A673 (cell line): ENCODE results near the gene RANGRF. TPM values are rescaled to one million over a fixed set of nuclear protein-coding genes. Genes with fewer than 3 reads are reported as not detected.

Source experiments
- BruUV-seq: library from RNA; stranded (reverse); fragments of 400-500 nt; replicated peaks from 2 replicates; lab custom pipeline; 2021; lab: Mats Ljungman, UMichigan
- CTCF ChIA-PET: fragments of 300-600 bp; sonication (Branson Sonifier 250); formaldehyde crosslinking; loops from one replicate; lab custom pipeline; 2022; ENCODE audit warnings: antibody characterized with exemption; lab: Charles Lee
- POLR2A ChIA-PET: fragments of 300-600 bp; sonication (Branson Sonifier 250); formaldehyde crosslinking; loops from one replicate; lab custom pipeline; 2022; ENCODE audit warnings: antibody characterized with exemption; ENCODE audit not compliant: low non-redundant PET; lab: Charles Lee
- DNase-seq: peaks from one replicate; pipeline ENCODE4 v3.0.0-alpha.2; 2015; ENCODE audit warnings: low spot score
- H3K27ac ChIP-seq: fragments of 200-600 bp; sonication (generic); 2 replicates; pipeline ENCODE4 v1.5.1; 2016; ENCODE audit warnings: mixed run types, low read depth, mild to moderate bottlenecking, mixed read lengths, antibody characterized with exemption, low read length; ENCODE audit not compliant: poor library complexity, severe bottlenecking
- H3K27me3 ChIP-seq: fragments of 200-600 bp; sonication (generic); replicated peaks from 2 replicates; pipeline ENCODE4 v1.6.1; 2017; ENCODE audit warnings: mixed run types, low read depth, mild to moderate bottlenecking, mixed read lengths, antibody characterized with exemption, low read length; ENCODE audit not compliant: insufficient read depth, poor library complexity
- H3K36me3 ChIP-seq: fragments of 200-600 bp; sonication (generic); 2 replicates; pipeline ENCODE4 v1.6.1; 2016; ENCODE audit warnings: mixed run types, mild to moderate bottlenecking, mixed read lengths, antibody characterized with exemption, low read length; ENCODE audit not compliant: insufficient read depth, poor library complexity, severe bottlenecking
- H3K4me1 ChIP-seq: fragments of 200-600 bp; sonication (generic); 2 replicates; pipeline ENCODE4 v1.6.1; 2017; ENCODE audit warnings: mixed run types, mild to moderate bottlenecking, mixed read lengths, antibody characterized with exemption, low read length; ENCODE audit not compliant: insufficient read depth, poor library complexity, severe bottlenecking
- H3K4me3 ChIP-seq: fragments of 200-600 bp; sonication (generic); 2 replicates; pipeline ENCODE4 v1.5.1; 2016; ENCODE audit warnings: low read depth, mixed run types, mild to moderate bottlenecking, mixed read lengths, low read length; ENCODE audit not compliant: poor library complexity, severe bottlenecking
- H3K9me3 ChIP-seq: fragments of 200-600 bp; sonication (generic); 2 replicates; pipeline ENCODE4 v1.6.1; 2016; ENCODE audit warnings: mixed run types, low read depth, mild to moderate bottlenecking, mixed read lengths, antibody characterized with exemption, low read length; ENCODE audit not compliant: poor library complexity, severe bottlenecking
- EZH2 ChIP-seq: fragments of 200-600 bp; sonication (generic); IDR thresholded peaks from 2 replicates; pipeline ENCODE4 v1.6.1; 2017; ENCODE audit warnings: borderline replicate concordance, low read depth, mild to moderate bottlenecking, mixed read lengths, antibody characterized with exemption, low read length; ENCODE audit not compliant: poor library complexity, severe bottlenecking
- intact Hi-C: fragments of 100-400 bp; cut with micrococcal nuclease; formaldehyde crosslinking; loops from one replicate; pipeline ENCODE4 v1.10.0; 2022; ENCODE audit not compliant: unreplicated experiment
- total RNA-seq: library from RNA; stranded (reverse); gene quantifications from 2 replicates; pipeline ENCODE4 v1.2.3, GENCODE V29; 2021
- TF ChIP-seq, protein P1 (sequence below): fragments of 300-800, 200-600 bp; sonication (generic); conservative IDR thresholded peaks from 2 replicates; pipeline ENCODE4 v1.5.1; 2017; ENCODE audit warnings: low read depth, mild to moderate bottlenecking, antibody characterized with exemption, low read length, moderate library complexity, mixed read lengths

The RANGRF gene
- total RNA-seq, 1 experiment from 2014 or later = 26.8 TPM

DNA sequence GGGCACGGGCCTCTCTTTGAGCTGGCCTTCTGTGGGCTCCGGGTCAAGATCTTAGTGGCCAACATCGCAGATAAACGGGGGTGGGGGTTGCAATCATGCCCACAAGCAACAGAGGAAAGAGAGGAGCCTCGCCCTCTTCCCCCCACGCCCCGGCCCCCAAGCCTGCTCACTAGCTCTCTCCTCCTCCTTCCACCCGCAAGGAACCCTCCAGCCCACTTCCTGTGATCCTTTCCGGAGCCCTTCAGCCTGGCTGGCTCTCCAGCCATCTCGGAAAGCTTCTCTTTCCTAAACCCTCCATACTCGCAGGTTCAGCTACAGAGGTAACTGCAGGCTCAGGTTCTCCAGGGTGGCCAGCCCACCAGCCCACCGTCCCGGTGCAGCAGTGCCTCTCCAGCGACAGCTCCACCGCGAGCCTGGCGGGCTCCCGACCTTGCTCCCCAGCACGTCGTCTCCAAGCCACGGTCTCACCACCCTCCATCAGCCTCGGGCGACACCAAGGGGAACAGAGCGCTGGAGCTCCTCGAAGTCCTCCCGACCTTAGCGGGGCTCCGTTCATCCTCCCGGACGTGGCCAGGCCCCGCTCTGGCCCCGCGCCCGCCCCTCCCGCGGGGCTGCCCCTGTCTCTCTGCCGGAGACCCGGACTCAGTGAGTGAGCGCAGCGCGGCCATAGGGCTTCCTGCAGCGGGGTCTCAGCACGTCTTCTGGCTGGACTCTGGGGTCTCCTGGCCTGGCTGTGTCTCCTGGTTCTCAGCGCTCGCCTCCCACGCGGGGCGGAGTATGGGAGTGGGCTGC is 38.2 kb downstream of the RANGRF start:
- intact Hi-C loops = no loop called here
- TF ChIP-seq EZH2 = no peak
- TF ChIP-seq, protein P1, sequence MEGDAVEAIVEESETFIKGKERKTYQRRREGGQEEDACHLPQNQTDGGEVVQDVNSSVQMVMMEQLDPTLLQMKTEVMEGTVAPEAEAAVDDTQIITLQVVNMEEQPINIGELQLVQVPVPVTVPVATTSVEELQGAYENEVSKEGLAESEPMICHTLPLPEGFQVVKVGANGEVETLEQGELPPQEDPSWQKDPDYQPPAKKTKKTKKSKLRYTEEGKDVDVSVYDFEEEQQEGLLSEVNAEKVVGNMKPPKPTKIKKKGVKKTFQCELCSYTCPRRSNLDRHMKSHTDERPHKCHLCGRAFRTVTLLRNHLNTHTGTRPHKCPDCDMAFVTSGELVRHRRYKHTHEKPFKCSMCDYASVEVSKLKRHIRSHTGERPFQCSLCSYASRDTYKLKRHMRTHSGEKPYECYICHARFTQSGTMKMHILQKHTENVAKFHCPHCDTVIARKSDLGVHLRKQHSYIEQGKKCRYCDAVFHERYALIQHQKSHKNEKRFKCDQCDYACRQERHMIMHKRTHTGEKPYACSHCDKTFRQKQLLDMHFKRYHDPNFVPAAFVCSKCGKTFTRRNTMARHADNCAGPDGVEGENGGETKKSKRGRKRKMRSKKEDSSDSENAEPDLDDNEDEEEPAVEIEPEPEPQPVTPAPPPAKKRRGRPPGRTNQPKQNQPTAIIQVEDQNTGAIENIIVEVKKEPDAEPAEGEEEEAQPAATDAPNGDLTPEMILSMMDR = no peak
- Histone ChIP-seq H3K36me3 (no peaks in the 10 kb centered on the region), H3K27me3 (no peaks in the 10 kb centered on the region), H3K4me3 (peak overlapping the region; percentile 39), H3K27ac (no peak overlapping the region), H3K4me1 (no peaks in the 10 kb centered on the region), H3K9me3 (no peaks in the 10 kb centered on the region)
- CTCF ChIA-PET = interaction anchor here (0.7 kb wide), 2 partner anchors 12 to 26 kb away, joined by 3 to 6 read pairs; no protein-coding TSS in a partner anchor
- BruUV-seq = no TSS peak
- no peak for DNase-seq
- POLR2A ChIA-PET = no interaction called here

DNA sequence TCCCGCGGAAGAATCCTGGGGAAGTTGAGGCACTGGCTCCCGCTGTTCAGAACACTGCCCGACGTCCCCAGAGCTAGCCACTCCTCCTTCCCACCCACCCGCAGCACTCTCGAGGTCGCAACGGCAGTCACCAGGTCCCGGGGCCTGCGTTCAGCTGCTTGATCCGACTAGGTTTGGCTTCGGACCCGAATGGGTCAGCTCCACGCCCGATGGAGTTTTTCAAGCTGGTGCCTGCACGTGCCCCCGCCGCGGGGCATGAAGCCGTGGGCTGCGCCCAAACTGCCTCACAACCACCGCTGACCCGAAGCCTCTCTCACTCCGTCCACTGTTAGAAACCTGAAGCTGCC is 38.8 kb downstream of the RANGRF start:
- Histone ChIP-seq H3K9me3 (no peaks in the 10 kb centered on the region), H3K27ac (no peak overlapping the region), H3K4me3 (peak overlapping the region; percentile 39), H3K36me3 (no peaks in the 10 kb centered on the region), H3K27me3 (no peaks in the 10 kb centered on the region), H3K4me1 (no peaks in the 10 kb centered on the region)
- TF ChIP-seq, protein P1 = no peak
- TF ChIP-seq EZH2 = no peak
- BruUV-seq = no TSS peak
- ChIA-PET CTCF (no interaction called here), POLR2A (no interaction called here)
- no peak for DNase-seq
- intact Hi-C loops = no loop called here

DNA sequence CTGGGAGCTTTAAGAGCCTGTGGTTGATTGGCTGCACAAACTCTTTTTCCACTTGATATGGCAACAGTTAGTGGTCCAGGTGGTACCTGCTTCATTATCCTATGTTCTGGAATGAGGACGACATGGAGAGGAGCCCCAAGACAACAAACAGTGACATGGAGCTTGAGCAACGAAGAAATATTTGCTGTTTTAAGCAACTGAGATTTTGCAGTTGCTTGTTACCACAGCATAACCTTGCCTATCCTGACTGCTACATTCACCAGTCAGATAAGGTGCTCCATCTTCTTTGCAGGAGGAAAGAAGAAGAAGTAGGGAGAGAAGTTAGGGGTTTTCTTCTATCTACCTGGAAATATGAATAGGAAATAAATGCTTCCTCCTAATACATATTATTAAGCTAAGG is 43.7 kb downstream of the RANGRF start:
- Histone ChIP-seq H3K27ac (no peak overlapping the region), H3K4me3 (no peak overlapping the region), H3K27me3 (no peaks in the 10 kb centered on the region), H3K9me3 (no peaks in the 10 kb centered on the region), H3K4me1 (no peaks in the 10 kb centered on the region), H3K36me3 (no peaks in the 10 kb centered on the region)
- CTCF ChIA-PET = interaction anchor here (0.6 kb wide), 1 partner anchor 8 kb away, joined by 6 read pairs; no protein-coding TSS in a partner anchor
- no TSS peak for BruUV-seq
- POLR2A ChIA-PET = no interaction called here
- intact Hi-C loops = no loop called here
- TF ChIP-seq EZH2 = no peak
- TF ChIP-seq, protein P1 = no peak
- no peak for DNase-seq
